GM12891 (cell line): ENCODE measurements around the gene UQCRQ.

Source experiments
- DNase-seq: peaks from one replicate; pipeline ENCODE4 v3.0.0; 2011; ENCODE audit warnings: low spot score; ENCODE audit not compliant: insufficient read length
- FAIRE-seq: peaks from 2 replicates; lab custom pipeline; 2011; peaks lifted over from hg19 to GRCh38; lab: Jason Lieb, UNC
- PAX5 ChIP-seq: IDR thresholded peaks from 2 replicates; pipeline ENCODE4 v1.6.1; 2011; ENCODE audit warnings: low read length, moderate library complexity, mild to moderate bottlenecking; ENCODE audit not compliant: insufficient read depth, severe bottlenecking
- POLR2A ChIP-seq: IDR thresholded peaks from 2 replicates; pipeline ENCODE4 v1.6.1; 2011; ENCODE audit warnings: low read depth, low read length, control low read depth
- POLR2AphosphoS5 ChIP-seq: IDR thresholded peaks from 2 replicates; pipeline ENCODE4 v1.6.1; 2011; ENCODE audit warnings: low read depth, low read length, control low read depth
- POU2F2 ChIP-seq: IDR thresholded peaks from 2 replicates; pipeline ENCODE4 v1.6.1; 2011; ENCODE audit warnings: low read depth, mild to moderate bottlenecking, control low read depth, low read length, moderate library complexity
- SPI1 ChIP-seq: IDR thresholded peaks from 2 replicates; pipeline ENCODE4 v1.6.1; 2011; ENCODE audit warnings: low read depth, low read length, control low read depth
- TAF1 ChIP-seq: IDR thresholded peaks from 2 replicates; pipeline ENCODE4 v1.6.1; 2011; ENCODE audit warnings: low read depth, low read length, control low read depth

The UQCRQ gene

DNA sequence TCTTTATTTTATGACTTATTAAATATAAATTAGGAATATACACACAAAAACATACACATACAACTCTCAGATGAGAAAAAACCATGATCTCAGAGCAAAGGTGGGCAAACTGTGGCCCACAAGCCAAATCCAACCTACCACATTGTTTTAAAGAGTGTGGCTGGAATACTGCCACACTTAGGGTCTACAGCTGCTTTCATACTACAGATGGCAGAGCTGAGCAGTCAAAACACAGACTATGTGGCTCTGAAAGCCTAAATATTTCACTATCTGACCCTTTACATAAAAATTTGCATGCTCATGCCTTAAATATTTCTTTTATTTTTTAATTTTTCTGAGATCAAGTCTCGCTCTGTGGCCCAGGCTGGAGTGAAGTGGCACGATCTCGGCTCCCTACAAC lies 35.3 kb downstream of the UQCRQ start:
- DNase-seq (no peak), FAIRE-seq (no peak)
- no peak for TF ChIP-seq POU2F2

DNA sequence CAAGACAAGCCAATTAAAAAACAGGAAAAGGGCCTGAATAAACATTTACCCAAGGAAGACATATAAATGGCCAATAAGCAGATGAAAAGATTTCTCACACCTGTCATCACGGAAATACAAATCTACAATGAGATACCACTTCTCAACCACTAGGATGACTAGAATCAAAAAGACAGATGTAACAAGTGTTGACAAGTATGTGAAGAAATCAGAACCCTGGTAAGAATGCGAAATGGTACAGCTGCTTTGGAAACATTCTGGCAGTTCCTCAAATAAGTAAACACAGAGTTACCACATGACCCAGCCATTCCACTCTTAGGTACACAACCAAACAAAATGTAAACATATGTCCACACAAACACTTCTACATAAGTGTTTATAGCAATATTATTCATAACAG lies 39.5 kb downstream of the UQCRQ start:
- FAIRE-seq, result peak; percentile 28
- DNase-seq, result no peak
- TF ChIP-seq PAX5, result no peak
- TF ChIP-seq POLR2A, result no peak
- no peak for TF ChIP-seq TAF1
- TF ChIP-seq POU2F2, result no peak
- TF ChIP-seq POLR2AphosphoS5, result no peak
- TF ChIP-seq SPI1, result no peak

DNA sequence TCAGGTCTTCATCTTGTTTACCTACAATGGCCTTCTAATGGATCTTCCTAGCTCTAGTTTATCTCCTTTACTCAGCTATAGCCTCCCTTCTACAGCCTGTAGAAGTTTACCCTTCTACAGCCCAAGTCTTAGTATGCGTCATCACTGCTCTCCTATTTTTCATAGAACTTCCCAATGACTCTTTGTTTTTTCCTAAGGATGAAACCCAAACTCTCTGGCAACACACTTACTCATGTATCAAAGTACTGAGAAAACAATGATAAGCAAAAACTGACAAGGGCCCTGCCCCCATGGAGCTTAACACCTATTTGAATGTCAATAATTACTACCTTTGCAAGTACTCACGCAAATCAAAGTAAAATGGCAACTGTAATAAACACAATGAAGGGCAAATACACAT lies 40.7 kb downstream of the UQCRQ start:
- FAIRE-seq, result no peak
- TF ChIP-seq POLR2A (no peak), POU2F2 (no peak), PAX5 (no peak), SPI1 (no peak), TAF1 (no peak), POLR2AphosphoS5 (no peak)

DNA sequence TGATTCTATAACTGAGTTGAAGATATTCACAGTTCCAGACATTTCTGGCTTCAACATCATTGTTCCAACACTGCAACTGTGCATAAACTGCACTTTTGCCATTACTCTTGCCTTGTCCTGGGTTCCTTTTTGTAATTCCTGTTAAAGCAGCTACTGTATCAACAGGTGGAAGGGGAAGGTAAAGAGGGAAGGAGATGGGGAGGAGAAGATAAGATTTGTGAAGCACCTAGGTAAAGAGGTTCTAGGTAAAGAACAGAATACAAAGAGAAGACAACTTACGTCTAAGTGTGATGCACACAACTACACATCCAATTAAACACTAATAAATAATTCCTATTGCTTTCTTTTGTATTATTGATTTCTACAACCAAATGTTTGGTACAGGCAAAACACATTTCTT lies 43.3 kb downstream of the UQCRQ start:
- no peak for TF ChIP-seq TAF1
- TF ChIP-seq PAX5, result no peak
- TF ChIP-seq POU2F2, result no peak
- TF ChIP-seq SPI1, result no peak
- TF ChIP-seq POLR2AphosphoS5, result no peak
- no peak for TF ChIP-seq POLR2A
- FAIRE-seq (no peak), DNase-seq (no peak)

More for the DNA sequence above, 40.7 kb downstream of the UQCRQ start:
- DNase-seq, result no peak

DNA sequence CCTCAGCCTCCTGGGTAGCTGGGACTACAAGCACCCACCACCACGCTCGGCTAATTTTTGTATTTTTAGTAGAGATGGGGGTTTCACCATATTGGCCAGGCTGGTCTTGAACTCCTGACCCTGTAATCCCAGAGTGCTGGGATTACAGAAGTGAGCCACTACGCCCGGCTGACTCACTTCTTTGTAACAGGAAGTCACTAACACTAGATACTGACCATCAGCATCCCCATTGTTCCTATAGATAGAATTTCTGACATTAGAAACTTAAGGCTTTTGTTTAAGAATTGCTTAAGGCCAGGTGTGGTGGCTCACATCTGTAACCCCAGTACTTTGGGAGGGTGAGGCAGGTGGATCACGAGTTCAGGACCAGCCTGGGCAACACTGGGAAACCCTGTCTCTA lies 49.2 kb downstream of the UQCRQ start:
- TF ChIP-seq SPI1, result peak; percentile 33; the same call in 1 of the 2 replicates
- no peak for TF ChIP-seq POLR2A
- no peak for TF ChIP-seq POU2F2
- TF ChIP-seq POLR2AphosphoS5, result no peak
- no peak for TF ChIP-seq TAF1
- no peak for TF ChIP-seq PAX5
- no peak for FAIRE-seq
- DNase-seq, result no peak

DNA sequence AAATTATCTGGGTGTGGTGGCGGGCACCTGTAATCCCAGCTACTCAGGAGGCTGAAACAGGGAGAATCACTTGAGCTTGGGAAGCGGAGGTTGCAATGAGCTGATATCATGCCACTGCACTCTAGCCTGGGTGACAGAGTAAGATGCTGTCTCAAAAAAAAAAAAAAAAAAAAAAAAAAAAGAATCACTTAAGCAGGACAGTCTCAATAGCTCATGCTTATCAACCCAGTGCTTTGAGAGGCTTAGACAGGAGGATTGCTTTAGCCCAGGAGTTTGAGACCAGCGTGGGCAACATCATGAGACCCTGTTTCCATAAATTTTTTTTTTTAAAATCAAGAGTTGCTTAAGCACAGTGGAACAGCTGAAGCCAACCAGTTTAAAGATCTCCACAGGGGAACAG lies 49.6 kb downstream of the UQCRQ start:
- no peak for FAIRE-seq
- DNase-seq, result no peak
- no peak for TF ChIP-seq TAF1
- TF ChIP-seq PAX5, result no peak
- TF ChIP-seq POLR2AphosphoS5, result no peak
- no peak for TF ChIP-seq POU2F2
- TF ChIP-seq POLR2A, result no peak
- TF ChIP-seq SPI1, result no peak
